HCT116 (cell line): ENCODE measurements around the gene ATG5.
"Not testable (repeated sequence)": the region's sequence is repeated elsewhere in the genome, so short reads cannot be mapped to it uniquely, and the experiment has no call there.

Source experiments
- EZH2phosphoT487 ChIP-seq: fragments of 200-600 bp; IDR thresholded peaks from 2 replicates; pipeline ENCODE4 v1.6.1; 2018; ENCODE audit warnings: antibody characterized with exemption, borderline replicate concordance
- TF ChIP-seq, protein P1 (sequence below), 3 experiments: fragments of 200-600 bp in 1 of 3; sonication (generic) in 1 of 3; IDR thresholded peaks in 2 of 3; conservative IDR thresholded peaks in 1 of 3; 2 replicates each; pipeline ENCODE4 v1.5.1; 2012 to 2017; ENCODE audit warnings: low read depth in 2 of 3, low read length in 2 of 3, antibody characterized with exemption in 1 of 3, borderline replicate concordance in 1 of 3, control low read depth in 1 of 3, mild to moderate bottlenecking in 1 of 3, mixed read lengths in 1 of 3, mixed run types in 1 of 3, moderate library complexity in 1 of 3; ENCODE audit not compliant: insufficient read depth in 1 of 3

DNA sequence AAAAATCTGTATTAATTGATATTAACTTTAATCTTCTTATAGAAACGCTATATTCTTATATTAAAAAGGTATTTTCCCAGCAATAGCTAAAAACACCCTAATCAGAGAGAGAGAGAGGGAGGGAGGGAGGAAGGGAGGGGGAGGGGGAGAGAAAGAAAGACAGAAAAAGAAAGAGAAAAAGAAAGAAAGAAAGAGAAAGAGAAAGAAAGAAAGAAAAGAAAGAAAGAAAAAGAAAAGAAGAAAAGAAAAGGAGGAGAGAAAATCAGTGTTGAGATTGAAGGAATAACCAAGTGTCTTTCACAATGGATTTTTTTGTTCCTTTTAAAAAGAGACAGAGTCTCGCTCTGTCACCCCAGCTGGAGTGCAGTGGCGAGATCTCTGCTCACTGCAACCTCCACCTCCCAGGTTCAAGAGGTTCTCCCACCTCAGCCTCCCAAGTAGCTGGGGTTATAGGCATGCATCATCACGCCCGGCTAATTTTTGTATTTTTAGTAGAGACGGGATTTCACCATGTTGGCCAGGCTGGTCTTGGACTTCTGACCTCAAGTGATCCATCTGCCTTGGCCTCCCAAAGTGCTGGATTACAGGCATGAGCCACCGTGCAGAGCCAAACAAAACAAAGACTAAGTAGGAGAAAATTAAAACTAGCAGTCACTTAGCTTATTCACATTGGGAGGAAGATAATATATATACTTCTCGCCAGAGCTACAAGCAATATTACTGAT is 73.9 kb downstream of the ATG5 start:
- TF ChIP-seq, protein P1, sequence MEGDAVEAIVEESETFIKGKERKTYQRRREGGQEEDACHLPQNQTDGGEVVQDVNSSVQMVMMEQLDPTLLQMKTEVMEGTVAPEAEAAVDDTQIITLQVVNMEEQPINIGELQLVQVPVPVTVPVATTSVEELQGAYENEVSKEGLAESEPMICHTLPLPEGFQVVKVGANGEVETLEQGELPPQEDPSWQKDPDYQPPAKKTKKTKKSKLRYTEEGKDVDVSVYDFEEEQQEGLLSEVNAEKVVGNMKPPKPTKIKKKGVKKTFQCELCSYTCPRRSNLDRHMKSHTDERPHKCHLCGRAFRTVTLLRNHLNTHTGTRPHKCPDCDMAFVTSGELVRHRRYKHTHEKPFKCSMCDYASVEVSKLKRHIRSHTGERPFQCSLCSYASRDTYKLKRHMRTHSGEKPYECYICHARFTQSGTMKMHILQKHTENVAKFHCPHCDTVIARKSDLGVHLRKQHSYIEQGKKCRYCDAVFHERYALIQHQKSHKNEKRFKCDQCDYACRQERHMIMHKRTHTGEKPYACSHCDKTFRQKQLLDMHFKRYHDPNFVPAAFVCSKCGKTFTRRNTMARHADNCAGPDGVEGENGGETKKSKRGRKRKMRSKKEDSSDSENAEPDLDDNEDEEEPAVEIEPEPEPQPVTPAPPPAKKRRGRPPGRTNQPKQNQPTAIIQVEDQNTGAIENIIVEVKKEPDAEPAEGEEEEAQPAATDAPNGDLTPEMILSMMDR (IDR thresholded peaks at IDR 0.05 in 2 of 3, conservative IDR thresholded peaks at IDR 0.05 in 1 of 3; ENCODE audit: borderline replicate concordance in 1 of 3, insufficient read depth in 1 of 3, low read depth in 2 of 3, low read length in 2 of 3) = not testable (repeated sequence)
- TF ChIP-seq EZH2phosphoT487 = not testable (repeated sequence)
